ENCODE measurements around the gene SRRT.
A peak's percentile ranks its signal among the peaks of the same experiment; 100 is the strongest.

Gene SRRT

DNA sequence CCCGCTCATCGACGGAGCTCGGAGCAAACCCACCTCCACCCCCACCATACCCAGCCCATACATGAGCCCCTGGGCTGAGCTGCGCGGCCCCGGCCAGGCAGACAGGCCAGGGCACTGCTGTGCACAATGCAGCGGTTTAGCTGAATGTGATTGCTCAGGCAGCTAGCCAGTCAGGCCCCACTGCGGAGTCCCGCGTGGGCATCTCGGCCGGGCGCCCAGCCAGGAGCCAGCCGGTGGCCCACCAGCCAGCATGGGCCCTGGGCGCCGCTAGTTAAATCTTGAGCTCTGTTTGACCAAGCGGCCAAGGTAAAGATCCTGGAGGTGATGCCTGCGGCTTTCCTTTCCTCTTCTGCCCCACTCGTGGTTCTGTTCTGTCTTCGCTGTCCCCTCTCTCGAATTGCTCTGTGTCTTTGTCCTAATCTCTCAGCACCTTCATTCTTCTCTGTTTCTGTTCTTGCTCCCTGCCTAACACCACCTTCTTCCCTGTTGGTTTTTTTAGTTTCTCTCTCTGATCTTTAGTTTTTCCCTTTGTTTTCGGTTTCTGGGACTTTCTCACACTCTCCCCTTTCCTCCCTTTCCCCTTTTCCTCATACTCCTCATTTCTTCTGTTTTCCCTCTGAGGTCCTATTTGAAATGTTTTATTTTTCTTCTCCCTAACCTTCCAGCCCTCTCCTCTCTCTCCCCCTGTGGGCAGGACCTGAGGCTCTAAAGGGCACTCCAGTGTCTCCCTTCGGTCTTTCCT is 8.1 kb downstream of the SRRT start:
- DNase-seq = no peak

DNA sequence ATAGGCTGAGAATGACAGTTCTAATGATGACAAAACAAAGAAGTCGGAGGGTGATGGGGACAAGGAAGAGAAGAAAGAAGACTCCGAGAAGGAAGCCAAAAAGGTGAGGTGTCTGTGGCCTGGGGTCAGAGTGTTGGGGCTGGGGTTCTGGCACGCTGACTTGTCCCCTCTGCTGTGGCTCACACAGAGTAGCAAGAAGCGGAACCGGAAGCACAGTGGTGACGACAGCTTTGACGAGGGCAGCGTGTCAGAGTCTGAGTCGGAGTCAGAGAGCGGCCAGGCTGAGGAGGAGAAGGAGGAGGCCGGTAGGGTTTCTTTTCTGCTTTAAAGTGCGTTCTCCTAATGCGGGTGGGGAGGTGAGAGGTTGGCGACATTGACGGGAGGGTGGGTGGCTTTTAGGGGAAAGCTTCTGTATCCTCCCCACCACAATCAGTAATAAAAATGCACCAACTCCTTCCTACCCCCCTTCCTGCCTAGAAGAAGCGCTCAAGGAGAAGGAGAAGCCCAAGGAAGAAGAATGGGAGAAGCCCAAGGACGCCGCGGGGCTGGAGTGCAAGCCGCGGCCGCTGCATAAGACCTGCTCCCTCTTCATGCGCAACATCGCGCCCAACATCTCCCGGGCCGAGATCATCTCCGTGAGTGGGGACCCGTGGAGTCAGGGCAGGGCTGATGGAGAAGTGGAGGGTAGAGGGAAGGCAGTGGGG is 10.0 kb downstream of the SRRT start:
- DNase-seq = no peak

DNA sequence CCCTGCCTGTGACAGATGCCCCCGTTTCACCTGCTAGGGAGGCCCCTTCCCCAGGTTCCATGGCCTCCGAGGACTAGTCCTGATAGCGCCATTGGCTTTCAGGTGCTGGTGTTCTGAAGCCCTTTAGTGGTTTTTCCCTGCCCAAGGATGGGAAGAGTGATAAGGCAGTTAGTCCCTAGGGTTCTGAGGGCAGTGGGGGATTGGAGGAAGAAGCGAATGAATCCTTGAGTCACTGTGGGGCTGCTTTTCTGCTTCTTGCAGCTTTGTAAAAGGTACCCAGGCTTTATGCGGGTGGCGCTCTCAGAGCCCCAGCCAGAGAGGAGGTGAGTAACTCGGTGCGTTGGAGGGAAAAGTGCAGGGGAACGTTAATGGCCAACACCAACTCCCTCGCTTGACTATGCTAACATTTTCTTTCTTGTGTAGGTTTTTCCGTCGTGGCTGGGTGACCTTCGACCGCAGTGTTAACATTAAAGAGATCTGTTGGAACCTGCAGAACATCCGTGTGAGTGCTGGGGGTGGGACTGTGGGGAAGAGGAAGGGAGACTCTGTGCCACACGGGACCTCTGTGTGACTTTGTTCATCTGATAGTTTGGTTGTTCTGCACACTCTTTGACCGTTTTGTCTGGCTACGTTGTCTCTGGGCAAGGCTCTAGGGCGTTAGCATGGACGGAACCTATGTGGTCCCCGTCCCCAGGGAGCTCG is 10.7 kb downstream of the SRRT start:
- no peak for DNase-seq

DNA sequence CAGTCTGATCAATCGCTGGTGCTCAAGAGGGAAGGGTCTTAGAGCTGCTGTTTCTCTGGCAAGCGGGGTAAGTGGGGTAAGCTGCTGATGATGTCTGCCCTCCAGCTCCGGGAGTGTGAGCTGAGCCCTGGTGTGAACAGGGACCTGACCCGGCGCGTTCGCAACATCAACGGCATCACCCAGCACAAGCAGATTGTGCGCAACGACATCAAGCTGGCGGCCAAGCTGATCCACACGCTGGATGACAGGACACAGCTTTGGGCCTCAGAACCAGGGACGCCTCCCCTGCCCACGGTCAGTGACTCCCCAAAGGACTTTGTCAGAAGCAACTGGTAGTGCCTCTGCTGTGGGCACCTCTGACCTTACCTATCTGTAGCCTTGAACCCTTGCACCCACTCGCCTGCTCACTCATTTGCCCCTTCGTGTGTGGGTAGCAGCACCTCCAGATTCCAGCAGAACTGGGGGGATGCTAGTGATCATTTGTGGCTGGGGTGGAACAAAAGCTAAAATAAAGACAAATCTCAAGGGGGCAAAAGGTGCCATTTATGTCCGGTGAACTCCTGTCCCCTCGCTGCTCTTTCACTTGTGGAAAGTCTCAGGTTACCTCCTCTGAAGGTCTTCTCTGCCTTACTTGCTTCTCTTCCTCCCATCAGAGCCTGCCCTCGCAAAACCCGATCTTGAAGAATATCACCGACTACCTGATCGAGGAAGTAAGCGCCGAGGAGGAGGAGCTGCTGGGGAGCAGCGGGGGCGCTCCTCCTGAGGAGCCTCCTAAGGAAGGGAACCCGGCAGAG is 11.4 kb downstream of the SRRT start:
- no peak for DNase-seq

DNA sequence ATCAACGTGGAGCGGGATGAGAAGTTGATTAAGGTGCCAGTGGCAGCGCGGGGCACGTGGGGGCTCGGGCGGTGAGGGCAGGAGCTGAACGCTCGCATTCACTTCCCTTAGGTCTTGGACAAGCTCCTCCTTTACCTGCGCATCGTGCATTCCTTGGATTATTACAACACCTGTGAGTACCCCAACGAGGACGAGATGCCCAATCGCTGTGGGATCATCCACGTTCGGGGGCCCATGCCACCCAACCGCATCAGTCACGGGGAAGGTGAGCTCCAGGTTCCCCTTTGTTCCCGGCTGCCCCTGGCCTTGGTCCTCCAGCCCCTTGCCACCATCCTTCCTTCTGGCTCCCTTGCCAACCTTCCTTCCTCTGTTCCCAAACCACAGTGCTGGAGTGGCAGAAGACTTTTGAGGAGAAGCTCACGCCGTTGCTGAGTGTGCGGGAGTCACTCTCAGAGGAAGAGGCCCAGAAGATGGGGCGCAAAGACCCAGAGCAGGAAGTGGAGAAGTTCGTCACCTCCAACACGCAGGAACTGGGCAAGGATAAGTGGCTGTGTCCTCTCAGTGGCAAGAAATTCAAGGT is 12.1 kb downstream of the SRRT start:
- DNase-seq = no peak

DNA sequence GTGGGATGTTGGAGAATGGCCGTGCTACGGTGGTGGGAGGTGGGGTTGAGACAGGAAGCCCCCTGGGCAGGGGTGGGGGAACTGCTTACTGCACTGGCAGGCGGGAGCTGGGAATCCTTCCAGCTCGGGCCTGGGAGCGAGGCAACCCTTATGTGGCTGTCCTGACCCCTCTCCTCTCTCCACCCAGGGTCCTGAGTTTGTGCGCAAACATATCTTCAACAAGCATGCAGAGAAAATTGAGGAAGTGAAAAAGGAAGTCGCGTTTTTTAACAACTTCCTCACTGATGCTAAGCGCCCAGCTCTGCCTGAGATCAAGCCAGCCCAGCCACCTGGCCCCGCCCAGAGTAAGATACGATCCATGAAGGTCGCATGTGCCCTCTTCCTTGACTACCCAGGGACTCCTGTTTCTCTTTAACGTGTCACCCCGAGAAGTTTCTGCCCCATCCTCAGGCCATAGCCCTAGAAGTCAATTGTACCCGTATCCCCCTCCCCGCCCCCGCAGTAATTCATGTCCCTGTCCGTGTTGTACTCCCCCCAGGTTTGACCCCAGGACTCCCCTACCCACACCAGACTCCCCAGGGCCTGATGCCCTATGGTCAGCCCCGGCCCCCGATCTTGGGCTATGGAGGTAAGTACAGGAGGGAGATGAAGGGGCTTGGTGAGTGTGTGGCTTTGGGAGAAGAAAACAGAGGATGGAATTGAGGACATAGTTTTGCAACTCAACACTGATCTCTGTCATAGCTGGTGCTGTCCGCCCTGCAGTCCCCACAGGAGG is 12.8 kb downstream of the SRRT start:
- no peak for DNase-seq

DNA sequence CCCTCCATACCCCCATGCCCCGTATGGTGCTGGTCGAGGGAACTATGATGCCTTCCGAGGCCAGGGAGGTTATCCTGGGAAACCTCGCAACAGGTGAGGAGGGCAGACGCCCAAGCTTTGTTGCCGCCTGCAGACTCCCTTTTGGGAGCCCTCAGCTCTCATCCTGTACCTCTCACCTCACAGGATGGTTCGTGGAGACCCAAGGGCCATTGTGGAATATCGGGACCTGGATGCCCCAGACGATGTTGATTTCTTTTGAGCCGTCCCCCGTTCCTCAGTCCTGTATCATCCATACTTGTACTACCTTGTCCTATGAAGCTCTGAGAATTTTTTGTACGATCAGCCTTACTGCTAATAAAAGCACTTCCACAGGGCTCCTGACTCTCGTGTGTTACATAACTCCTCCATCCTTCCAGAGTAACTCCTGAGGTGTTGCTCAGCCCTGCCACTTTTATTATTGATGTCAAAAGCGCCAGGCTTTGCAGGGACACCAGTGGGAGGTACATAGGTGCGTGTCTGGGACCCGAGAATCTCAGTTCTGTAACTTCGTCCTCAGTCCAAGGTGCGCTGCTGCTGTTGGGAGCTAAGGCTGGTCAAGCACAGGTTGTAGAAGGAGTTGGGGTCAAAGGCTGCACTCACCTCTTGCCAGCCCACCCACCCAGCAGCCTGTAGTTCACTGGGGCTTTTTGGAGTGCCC is 13.5 kb downstream of the SRRT start:
- no peak for DNase-seq

DNA sequence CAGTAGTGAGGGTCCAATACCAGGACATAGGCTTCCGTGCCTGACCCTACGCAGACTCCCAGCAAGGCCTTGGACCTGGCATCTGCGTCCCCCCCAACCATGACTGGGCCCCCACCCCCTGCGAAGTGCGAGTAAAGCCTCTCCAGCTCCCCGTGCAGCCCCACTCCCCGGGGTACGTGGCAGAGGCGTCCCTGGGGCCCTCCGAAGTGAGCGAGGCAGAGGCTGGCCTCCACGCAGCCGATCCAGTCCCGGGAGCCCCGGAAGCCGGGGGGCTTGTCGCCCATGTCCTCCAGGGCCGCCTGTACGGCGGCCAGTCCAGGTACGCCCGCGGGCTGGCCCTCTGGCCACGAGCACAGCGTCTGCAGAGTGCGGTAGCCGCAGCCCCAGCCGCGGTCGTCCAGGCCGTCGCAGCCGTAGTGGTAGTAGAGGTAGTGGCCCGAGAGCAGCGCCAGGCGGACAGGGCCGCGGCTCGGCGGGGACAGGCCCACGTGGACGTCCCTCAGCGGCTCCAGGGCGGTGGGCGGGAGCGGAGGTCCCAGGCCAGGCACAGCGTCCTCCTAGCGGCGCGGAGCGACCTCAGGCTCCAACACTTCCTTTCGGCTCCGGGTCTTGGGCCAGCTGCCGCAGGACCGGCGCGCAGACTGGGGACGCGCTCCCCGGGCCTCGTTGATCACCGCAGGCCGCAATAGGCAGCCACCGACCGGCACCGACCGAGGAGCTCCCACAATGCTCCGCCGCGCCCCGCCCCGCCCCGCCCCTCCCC is 14.3 kb downstream of the SRRT start, which contains the start of gene UFSP1:
Gene UFSP1 (minus strand): TSS at position 728 of the 763 bp plus-strand sequence. CDS start 444 bp downstream, at position 284.
- no peak for DNase-seq

DNA sequence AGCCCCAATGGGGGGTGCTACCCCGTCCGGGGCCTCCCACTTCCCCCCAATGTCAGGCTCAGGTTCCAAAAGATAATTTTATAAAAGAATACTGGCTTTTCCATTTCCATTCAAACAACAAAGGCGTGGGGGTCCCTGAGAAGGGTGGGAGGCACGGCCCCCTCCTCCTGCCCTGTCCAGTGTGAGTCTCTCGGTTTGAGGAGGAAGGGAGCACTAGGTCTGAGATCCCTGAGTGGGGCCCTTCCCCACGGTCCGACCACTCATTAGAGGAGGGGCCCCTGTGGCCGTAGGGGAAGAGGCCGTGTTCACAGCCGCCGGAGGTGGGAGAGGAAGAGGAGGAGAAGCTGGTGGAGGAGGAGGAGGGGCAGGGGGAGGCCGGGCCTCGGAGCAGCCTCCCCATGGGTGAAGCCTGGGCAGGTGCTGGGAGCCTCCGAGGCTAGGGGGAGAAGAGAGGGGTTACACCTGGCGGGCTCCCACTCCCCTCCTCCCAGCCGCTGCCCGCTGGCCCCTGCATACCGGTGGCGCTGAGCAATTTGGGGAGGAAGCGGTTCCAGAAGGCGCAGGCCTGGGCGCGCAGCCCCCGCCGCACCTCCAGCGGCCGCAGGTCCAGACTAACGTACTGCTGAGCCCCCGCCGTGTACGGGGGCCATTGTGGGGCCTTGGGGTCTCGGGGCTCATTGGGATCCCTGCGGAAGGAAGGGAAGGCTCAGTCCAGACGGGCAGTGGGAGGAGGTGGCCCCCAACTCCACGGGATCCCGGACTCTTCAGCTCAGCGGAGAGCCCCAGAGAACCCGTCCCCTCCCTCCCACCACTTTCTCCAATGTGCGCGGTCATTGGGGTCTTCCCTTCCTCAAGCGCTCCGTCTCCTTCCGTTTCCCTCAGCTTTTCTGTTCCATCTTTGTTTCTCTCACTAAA is 16.0 kb downstream of the SRRT start:
- no peak for DNase-seq

DNA sequence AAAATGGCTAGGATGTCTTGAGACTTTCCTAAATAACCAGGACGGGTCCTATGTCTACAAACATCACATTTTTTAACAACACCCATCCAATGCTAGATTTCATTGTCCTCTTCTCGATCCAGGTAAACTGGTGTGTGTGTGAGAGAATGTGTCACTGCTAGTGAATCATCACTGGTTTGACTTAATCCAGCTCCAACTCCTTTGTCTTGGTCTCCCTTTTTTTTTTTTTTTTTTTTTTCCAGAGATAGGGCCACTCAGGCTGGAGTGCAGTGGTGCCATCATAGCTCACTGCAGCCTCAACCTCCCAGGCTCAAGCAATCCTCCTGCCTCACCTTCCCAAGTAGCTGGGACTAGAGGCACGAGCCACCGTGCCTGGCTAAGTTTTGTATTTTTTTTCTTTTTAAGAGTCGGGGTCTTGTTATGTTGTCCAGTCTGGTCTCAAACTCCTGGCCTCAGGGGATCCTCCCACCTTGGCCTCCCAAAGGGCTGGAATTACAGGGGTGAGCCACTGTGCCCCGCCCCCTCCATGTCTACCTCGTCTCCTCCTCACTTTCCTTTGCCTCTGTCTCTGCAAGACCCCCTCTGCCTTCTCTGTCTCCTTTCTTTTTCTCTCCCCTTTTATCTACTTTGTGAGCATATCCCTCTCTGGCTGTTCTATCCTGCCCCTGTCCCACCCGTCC is 16.8 kb downstream of the SRRT start:
- no peak for DNase-seq

DNA sequence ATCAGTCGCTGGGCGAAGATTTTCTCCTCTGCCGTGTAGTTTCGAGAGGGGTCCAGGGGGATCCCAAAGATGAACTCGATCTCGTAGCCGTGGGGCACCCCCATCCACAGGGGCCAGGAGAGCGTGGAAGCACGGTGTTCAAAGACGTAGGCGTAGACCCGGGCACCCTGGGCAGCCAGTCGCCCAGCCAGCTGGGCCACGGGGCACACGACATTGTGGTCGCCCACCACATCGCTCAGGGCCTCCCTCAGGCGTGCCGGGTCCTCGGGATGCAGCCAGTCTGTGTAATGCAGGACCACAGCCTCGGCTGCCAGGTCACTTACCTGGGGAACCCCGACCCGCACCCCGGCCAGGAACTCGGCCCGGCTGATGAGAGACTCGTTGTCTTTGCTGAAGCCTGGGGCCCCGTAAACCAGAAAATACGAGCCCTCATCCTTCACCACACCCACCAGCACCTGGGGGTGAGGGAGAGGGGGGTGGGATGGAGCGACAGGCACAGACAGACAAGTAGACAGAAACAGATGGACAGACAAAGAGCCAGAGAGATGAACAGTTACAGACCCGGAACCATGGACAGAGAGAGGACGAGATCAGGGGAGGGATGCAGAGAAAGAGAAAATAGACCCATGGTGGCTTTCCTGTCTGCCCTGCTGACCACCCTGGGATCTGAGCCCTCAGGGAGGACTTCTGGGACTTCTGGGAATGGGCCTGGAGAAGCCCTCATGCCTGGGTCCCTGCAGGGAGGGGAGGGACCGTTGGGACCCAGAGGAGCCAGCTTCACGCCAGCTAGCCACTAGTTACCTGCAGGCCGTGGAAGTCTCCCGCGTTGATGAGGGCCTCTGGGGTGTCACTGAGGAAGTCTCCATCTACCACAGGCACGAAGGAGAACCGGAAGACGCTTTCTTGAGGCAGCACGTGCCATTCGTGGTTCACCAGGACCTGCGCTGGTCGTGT is 17.7 kb downstream of the SRRT start:
- DNase-seq = no peak

DNA sequence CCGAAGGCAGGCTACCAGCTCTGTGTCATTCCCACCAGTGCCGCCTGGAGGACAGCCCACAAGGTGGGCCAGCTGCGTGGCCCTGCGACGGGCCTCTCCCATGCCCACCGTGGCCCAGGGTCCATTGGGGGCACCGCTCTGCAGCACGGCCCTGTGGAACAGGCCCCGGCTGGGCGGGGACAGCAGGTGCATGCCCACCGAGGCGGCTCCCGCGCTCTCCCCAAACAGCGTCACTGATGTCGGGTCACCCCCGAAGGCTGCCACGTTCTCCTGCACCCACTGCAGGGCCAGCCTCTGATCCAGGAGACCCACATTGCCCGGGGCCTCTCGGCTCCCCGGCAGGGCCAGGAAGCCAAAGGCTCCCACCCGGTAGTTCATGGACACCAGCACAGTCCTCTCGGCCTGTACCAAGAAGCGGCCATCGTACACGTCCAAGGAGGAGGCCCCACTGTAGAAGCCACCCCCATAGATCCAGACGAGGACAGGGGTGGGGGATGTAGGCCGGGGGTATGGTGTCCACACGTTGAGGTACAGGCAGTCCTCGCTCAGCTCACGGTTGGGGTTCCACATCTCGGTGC is 18.5 kb downstream of the SRRT start:
- no peak for DNase-seq

DNA sequence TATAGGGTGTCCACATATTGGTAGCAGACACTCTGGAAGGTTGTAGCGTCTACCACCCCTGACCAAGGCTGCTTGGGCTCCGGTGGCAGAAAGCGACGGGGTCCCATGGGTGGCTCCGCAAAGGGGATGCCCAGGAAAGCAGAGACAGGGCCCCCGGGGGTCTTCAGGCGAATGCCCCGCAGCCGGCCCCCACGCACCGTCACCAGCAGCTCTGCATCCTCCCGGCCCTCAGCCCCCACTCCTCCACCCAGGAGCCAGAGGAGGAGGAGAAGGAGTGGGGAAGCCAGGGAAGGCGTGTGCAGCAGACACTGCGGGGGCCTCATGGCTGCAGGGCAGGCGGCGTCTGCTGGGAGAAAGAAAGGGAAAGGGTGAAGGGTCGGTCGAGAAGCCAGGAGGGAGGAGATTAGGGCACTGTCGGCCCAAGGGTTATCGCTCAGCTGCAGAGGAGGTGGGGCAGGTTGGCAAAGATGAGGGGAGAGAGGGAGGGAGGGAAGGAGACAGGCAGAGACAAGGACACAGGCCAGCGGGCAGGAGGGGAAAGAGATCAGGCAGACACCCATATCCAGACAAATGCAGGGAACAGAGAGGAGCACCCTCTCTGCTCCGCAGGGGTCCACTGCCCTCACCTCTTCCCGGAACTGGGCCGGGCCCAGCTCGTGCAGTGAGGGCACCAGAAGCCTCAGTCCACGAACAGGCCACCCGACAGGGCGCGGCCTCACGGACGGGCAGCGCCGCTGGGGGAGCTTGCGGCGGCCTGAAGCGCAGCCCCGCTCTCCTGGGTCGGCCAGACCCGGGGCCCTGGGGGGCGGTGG is 19.2 kb downstream of the SRRT start:
- DNase-seq = no peak

DNA sequence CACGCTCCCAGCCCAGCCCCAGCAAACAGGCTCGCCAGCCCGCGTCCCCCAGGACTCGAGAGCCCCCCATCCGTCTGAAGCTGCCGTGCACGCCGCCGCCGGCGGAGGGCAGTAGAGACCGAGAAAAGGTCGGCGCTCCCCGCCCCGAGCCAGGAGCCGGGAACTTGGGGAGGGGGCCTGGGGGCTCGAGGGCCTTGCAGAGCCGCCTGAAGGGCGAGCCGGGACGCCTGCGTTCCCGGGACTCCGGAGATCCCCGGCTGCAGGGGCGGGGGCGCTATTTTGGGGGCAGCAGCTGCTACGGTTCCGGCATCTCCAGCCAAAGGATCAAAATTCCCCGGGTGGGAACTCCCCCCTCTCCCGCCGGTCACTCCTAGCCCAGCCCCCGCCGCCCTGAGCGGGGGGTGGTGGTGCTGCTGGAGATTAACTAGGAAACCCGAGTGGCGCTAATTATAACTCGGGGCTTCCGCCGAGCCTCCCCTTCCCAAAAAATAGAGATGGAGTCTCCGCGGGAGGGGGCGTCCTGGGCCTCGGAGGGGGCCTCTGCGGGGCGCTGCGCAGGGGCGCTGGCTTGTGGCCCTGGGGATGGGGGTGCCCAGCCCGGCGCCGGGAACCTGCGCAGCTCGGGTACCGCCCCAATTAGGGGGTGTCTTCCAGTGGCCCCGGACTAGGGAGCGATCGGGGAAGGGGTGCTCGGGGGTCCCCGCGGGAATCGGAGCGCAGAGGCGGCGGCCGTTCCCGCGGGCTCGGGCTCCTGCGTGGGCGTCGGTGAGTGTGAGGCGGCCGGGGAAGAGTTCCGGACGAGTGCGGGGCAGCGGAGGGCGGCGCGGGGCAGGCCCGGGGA is 20.2 kb downstream of the SRRT start:
- DNase-seq = peak; percentile 22

DNA sequence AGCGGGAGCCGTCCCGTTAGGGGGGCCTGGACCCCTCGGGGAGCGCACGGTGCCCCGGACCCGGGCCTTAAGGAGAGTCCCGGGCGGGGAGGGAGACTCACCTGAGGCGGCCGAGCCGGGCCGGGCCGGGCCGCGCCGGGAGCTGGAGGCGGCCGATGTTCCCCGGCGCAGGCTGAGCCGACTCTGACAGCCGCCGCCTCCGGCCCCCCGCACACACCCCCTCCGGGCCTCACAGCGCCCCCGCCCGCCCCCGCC is 20.7 kb downstream of the SRRT start, which contains the start of gene ACHE:
Gene ACHE (minus strand): TSS at position 188 of the 255 bp plus-strand sequence. CDS start 1,656 bp downstream, outside the sequence.
- DNase-seq = no peak

Data from NCI-H1694 (cell line).